ENCODE results near the gene PTPN20.
"Not testable (repeated sequence)": the region's sequence is repeated elsewhere in the genome, so short reads cannot be mapped to it uniquely, and the experiment has no call there.

- TF ChIP-seq CTCF (conservative IDR thresholded peaks at IDR 0.05; ENCODE audit: low read depth, low read length); CHD1 (IDR thresholded peaks at IDR 0.05; ENCODE audit: low read depth, low read length); FOS (IDR thresholded peaks at IDR 0.05; ENCODE audit: low read depth, low read length); RAD21 (IDR thresholded peaks at IDR 0.05; ENCODE audit: low read length): not testable (repeated sequence)
Observed at GRCh38 chr10:46932383-46932782, 21.2 kb downstream of the PTPN20 start.

Measured in IMR-90 (cell line).